WTC11 (cell line): ENCODE data around the gene PLA2G4E. TPM values are rescaled to one million over a fixed set of nuclear protein-coding genes. Genes with fewer than 3 reads are reported as not detected.

ENCODE experiments used
- ATAC-seq: fragments of 200-7000 bp; cut with Tn5 transposase; 2 replicates; pipeline ENCODE4 v1.10.0; 2021; ENCODE audit warnings: mild to moderate bottlenecking, moderate library complexity
- CTCF ChIA-PET: fragments of 300-600 bp; sonication (Branson Sonifier 250); formaldehyde crosslinking; loops from one replicate; lab custom pipeline; 2021; ENCODE audit warnings: antibody characterized with exemption; lab: Charles Lee
- POLR2A ChIA-PET: fragments of 350-600 bp; sonication (Branson Sonifier 250); formaldehyde crosslinking; loops from one replicate; lab custom pipeline; 2021; ENCODE audit warnings: antibody characterized with exemption; lab: Charles Lee
- DNase-seq: peaks from one replicate; pipeline ENCODE4 v3.0.0; 2021; ENCODE audit warnings: low spot score
- H3K27ac Mint-ChIP-seq: 2 replicates; pipeline ENCODE4 v1.8.0; 2021; ENCODE audit warnings: mixed read lengths
- H3K27me3 Mint-ChIP-seq: 2 replicates; pipeline ENCODE4 v1.8.0; 2021; ENCODE audit warnings: low read depth, mild to moderate bottlenecking, moderate library complexity, mixed read lengths
- H3K36me3 Mint-ChIP-seq: 2 replicates; pipeline ENCODE4 v1.8.0; 2021; ENCODE audit warnings: mixed read lengths
- H3K4me1 Mint-ChIP-seq: 2 replicates; pipeline ENCODE4 v1.8.0; 2022; ENCODE audit warnings: mixed read lengths
- H3K4me3 Mint-ChIP-seq: 2 replicates; pipeline ENCODE4 v1.8.0; 2021; ENCODE audit warnings: mild to moderate bottlenecking, moderate library complexity, mixed read lengths
- H3K9me3 Mint-ChIP-seq: 2 replicates; pipeline ENCODE4 v1.8.0; 2021; ENCODE audit warnings: mixed read lengths
- ATF1 ChIP-seq: sonication (generic); formaldehyde crosslinking; IDR thresholded peaks from 2 replicates; pipeline ENCODE4 v1.8.1; 2023; ENCODE audit warnings: mild to moderate bottlenecking, moderate library complexity, missing genetic modification reagents
- ESRRA ChIP-seq: sonication (generic); formaldehyde crosslinking; IDR thresholded peaks from 2 replicates; pipeline ENCODE4 v1.8.1; 2022; ENCODE audit warnings: mild to moderate bottlenecking, missing genetic modification reagents, borderline replicate concordance
- GABPB1 ChIP-seq: sonication (generic); formaldehyde crosslinking; IDR thresholded peaks from 2 replicates; pipeline ENCODE4 v1.8.1; 2023; ENCODE audit warnings: mild to moderate bottlenecking, missing genetic modification reagents
- GTF2I ChIP-seq: fragments of 250-450 bp; sonication (Bioruptor Pico); conservative IDR thresholded peaks from 2 replicates; pipeline ENCODE4 v1.4.0; 2021; ENCODE audit warnings: mild to moderate bottlenecking
- TEAD4 ChIP-seq: sonication (generic); formaldehyde crosslinking; IDR thresholded peaks from 2 replicates; pipeline ENCODE4 v1.8.0; 2022; ENCODE audit warnings: mild to moderate bottlenecking, missing genetic modification reagents
- ZNF138 ChIP-seq: sonication (generic); formaldehyde crosslinking; conservative IDR thresholded peaks from 2 replicates; pipeline ENCODE4 v1.8.1; 2022; ENCODE audit warnings: mild to moderate bottlenecking, moderate library complexity, missing genetic modification reagents
- ZNF396 ChIP-seq: fragments of 250-450 bp; sonication (Bioruptor Pico); IDR thresholded peaks from 2 replicates; pipeline ENCODE4 v1.8.0; 2021; ENCODE audit warnings: mild to moderate bottlenecking, moderate library complexity, borderline replicate concordance
- total RNA-seq: library from RNA; stranded (reverse); gene quantifications from 3 replicates; pipeline ENCODE4 v1.2.3, GENCODE V29; 2021
- TF ChIP-seq, protein P1 (sequence below): sonication (generic); formaldehyde crosslinking; IDR thresholded peaks from 2 replicates; pipeline ENCODE4 v1.8.0; 2023; ENCODE audit warnings: mild to moderate bottlenecking, missing genetic modification reagents
- TF ChIP-seq, protein P2 (sequence below): sonication (generic); formaldehyde crosslinking; conservative IDR thresholded peaks from 2 replicates; pipeline ENCODE4 v1.8.1; 2022; ENCODE audit warnings: mild to moderate bottlenecking, missing genetic modification reagents
- TF ChIP-seq, protein P3 (sequence below): sonication (generic); formaldehyde crosslinking; IDR thresholded peaks from 2 replicates; pipeline ENCODE4 v1.8.0; 2022; ENCODE audit warnings: mild to moderate bottlenecking, missing genetic modification reagents
- TF ChIP-seq, protein P4 (sequence below): fragments of 250-450 bp; sonication (Bioruptor Pico); IDR thresholded peaks from 2 replicates; pipeline ENCODE4 v1.9.0; 2021; ENCODE audit warnings: mild to moderate bottlenecking, borderline replicate concordance
- TF ChIP-seq, protein P5 (sequence below): fragments of 250-450 bp; sonication (Bioruptor Pico); conservative IDR thresholded peaks from 2 replicates; pipeline ENCODE4 v1.9.0; 2021; ENCODE audit warnings: mild to moderate bottlenecking

Gene PLA2G4E
- total RNA-seq, 1 experiment from 2014 or later, result not detected

DNA sequence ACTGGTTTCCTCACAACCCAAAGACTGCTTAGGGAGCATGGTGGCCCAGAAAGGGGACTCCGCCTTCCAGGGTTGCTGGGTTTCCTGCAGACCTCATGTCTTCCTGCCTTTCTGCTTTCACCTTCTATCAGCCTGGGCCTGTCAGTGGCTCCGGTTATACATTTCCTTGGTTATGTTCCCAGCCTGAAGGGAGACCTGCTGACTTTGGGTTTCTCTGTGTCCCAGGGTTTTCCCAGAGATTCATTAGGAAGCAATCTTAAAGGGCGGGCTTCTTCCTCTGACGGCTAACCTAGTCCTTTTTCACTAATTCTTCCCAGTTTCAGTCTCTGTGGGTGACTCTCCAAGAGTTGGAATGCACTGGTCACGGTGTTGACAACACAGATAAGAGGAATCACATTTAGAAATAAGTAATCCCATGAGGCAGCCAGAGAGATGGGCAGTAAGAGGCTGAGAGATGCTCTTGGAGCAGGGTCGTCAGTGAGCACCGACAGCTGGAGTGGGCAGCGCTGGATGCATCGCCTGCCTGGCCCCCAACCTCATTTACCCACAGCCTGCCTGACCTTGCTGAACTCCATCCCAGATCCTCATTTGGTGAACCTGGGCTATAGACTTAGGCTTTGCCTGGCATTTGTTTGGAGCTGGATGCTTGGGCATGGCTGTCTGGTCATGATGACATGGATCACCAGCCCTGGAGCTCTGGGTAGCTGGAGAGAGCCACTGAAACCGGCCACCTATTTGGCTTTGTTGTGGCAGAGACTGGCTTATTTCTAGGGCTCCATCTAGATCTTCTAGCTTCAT lies 38.5 kb downstream of the PLA2G4E start:
- DNase-seq (no peak), ATAC-seq (no peak)
- ChIA-PET CTCF (interaction anchor here (2.3 kb wide), 1 partner anchor 8 kb away, joined by 7 read pairs; no protein-coding TSS in a partner anchor), POLR2A (no interaction called here)
- Mint-ChIP-seq H3K4me3 (no peak overlapping the region), H3K4me1 (peaks cover 20% of the 10 kb centered on the region), H3K9me3 (no peaks in the 10 kb centered on the region), H3K27me3 (peaks cover 4% of the 10 kb centered on the region; the same call in 1 of the 2 replicates), H3K36me3 (no peaks in the 10 kb centered on the region), H3K27ac (no peak overlapping the region)
- TF ChIP-seq, protein P1, sequence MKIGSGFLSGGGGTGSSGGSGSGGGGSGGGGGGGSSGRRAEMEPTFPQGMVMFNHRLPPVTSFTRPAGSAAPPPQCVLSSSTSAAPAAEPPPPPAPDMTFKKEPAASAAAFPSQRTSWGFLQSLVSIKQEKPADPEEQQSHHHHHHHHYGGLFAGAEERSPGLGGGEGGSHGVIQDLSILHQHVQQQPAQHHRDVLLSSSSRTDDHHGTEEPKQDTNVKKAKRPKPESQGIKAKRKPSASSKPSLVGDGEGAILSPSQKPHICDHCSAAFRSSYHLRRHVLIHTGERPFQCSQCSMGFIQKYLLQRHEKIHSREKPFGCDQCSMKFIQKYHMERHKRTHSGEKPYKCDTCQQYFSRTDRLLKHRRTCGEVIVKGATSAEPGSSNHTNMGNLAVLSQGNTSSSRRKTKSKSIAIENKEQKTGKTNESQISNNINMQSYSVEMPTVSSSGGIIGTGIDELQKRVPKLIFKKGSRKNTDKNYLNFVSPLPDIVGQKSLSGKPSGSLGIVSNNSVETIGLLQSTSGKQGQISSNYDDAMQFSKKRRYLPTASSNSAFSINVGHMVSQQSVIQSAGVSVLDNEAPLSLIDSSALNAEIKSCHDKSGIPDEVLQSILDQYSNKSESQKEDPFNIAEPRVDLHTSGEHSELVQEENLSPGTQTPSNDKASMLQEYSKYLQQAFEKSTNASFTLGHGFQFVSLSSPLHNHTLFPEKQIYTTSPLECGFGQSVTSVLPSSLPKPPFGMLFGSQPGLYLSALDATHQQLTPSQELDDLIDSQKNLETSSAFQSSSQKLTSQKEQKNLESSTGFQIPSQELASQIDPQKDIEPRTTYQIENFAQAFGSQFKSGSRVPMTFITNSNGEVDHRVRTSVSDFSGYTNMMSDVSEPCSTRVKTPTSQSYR (CRISPR knock-in tag), result no peak
- TF ChIP-seq, protein P2, sequence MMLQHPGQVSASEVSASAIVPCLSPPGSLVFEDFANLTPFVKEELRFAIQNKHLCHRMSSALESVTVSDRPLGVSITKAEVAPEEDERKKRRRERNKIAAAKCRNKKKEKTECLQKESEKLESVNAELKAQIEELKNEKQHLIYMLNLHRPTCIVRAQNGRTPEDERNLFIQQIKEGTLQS (CRISPR knock-in tag), result no peak
- no peak for TF ChIP-seq TEAD4 (CRISPR knock-in tag)
- TF ChIP-seq ZNF138, result no peak
- TF ChIP-seq ATF1 (CRISPR knock-in tag), result no peak
- TF ChIP-seq GTF2I (CRISPR knock-in tag), result no peak
- no peak for TF ChIP-seq ESRRA

DNA sequence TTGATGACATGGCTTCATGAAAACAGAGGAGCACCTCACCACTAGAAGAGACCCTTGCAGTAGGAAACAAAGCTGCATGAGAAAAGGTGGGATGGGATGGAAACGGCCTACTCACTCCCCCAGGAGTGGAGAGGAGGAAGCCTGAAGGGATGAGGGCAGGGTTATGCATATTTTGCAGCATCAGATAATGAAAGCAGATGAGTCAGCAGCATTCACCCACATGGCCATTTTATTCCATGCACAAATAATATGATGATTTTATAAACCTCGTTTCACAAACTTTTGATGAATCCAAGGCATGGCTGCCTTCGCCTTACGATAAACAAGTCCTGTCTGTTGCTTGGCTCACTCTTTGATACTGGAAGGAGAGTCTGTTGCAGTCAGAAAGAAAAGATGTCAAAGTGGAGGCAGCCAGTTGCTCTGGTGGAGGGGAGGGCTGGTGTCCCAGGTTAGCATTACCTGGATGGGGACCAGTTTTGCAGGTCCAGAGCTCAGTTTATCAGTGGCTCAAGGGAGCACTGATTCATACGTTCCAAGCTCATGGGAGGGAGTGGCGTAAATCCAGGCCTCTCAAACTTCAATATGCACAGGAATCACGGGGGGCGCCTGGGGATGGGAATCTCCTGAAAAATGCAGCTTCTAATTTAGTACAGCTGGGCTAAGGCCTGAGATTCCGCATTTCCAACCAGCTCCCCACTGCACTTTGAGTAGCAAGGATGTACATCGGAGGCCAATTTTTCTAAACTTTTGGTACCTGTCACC lies 39.3 kb downstream of the PLA2G4E start:
- no peak for DNase-seq
- H3K27me3 Mint-ChIP-seq, result peaks cover 4% of the 10 kb centered on the region; the same call in 1 of the 2 replicates
- no peak for TF ChIP-seq ZNF396 (CRISPR knock-in tag)
- TF ChIP-seq, protein P3, sequence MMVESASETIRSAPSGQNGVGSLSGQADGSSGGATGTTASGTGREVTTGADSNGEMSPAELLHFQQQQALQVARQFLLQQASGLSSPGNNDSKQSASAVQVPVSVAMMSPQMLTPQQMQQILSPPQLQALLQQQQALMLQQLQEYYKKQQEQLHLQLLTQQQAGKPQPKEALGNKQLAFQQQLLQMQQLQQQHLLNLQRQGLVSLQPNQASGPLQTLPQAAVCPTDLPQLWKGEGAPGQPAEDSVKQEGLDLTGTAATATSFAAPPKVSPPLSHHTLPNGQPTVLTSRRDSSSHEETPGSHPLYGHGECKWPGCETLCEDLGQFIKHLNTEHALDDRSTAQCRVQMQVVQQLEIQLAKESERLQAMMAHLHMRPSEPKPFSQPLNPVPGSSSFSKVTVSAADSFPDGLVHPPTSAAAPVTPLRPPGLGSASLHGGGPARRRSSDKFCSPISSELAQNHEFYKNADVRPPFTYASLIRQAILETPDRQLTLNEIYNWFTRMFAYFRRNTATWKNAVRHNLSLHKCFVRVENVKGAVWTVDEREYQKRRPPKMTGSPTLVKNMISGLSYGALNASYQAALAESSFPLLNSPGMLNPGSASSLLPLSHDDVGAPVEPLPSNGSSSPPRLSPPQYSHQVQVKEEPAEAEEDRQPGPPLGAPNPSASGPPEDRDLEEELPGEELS, result no peak
- TF ChIP-seq, protein P4, sequence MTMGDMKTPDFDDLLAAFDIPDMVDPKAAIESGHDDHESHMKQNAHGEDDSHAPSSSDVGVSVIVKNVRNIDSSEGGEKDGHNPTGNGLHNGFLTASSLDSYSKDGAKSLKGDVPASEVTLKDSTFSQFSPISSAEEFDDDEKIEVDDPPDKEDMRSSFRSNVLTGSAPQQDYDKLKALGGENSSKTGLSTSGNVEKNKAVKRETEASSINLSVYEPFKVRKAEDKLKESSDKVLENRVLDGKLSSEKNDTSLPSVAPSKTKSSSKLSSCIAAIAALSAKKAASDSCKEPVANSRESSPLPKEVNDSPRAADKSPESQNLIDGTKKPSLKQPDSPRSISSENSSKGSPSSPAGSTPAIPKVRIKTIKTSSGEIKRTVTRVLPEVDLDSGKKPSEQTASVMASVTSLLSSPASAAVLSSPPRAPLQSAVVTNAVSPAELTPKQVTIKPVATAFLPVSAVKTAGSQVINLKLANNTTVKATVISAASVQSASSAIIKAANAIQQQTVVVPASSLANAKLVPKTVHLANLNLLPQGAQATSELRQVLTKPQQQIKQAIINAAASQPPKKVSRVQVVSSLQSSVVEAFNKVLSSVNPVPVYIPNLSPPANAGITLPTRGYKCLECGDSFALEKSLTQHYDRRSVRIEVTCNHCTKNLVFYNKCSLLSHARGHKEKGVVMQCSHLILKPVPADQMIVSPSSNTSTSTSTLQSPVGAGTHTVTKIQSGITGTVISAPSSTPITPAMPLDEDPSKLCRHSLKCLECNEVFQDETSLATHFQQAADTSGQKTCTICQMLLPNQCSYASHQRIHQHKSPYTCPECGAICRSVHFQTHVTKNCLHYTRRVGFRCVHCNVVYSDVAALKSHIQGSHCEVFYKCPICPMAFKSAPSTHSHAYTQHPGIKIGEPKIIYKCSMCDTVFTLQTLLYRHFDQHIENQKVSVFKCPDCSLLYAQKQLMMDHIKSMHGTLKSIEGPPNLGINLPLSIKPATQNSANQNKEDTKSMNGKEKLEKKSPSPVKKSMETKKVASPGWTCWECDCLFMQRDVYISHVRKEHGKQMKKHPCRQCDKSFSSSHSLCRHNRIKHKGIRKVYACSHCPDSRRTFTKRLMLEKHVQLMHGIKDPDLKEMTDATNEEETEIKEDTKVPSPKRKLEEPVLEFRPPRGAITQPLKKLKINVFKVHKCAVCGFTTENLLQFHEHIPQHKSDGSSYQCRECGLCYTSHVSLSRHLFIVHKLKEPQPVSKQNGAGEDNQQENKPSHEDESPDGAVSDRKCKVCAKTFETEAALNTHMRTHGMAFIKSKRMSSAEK (CRISPR knock-in tag), result no peak
- TF ChIP-seq, protein P5, sequence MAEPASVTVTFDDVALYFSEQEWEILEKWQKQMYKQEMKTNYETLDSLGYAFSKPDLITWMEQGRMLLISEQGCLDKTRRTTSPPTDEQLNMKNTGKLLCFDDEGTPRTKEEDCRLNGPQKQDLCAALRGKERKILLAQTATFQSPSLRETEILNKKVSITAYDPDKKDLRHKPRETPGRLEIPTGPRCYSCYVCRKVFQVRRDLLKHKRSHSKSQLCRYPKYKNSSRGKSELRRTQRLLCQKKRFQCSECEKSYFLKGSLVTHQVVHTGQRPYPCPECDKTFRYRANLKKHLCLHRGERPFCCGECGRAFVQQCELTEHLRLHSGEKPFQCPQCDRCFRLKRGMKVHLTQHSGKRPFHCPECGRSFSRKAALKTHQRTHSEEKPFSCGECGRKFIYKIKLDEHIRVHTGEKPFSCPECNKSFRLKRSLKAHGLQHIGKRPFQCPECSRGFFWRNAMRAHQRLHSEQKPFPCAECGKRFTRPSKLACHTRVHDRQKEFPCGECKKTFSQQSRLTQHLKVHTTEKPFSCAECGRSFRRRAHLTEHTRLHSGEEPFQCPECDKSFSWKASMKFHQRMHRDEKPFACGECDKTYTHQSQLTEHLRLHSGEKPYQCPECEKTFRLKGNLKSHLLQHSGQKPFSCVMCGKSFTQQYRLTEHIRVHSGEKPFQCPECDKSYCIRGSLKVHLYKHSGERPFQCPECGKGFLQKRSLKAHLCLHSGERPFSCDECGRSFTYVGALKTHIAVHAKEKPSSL (CRISPR knock-in tag), result no peak
- TF ChIP-seq GABPB1, result no peak
- TF ChIP-seq, all 79 proteins: peak for 0
- H3K4me3 Mint-ChIP-seq, result no peak overlapping the region
- H3K36me3 Mint-ChIP-seq, result no peaks in the 10 kb centered on the region
- H3K27ac Mint-ChIP-seq, result no peak overlapping the region
- H3K9me3 Mint-ChIP-seq, result no peaks in the 10 kb centered on the region
- ATAC-seq, result no peak
- ChIA-PET CTCF (interaction anchor here (1.1 to 2.3 kb wide), 3 partner anchors 8 to 103 kb away, joined by 5 to 7 read pairs (median 5); partner anchors contain the start of gene EHD4), POLR2A (no interaction called here)
- H3K4me1 Mint-ChIP-seq, result peaks cover 20% of the 10 kb centered on the region
